HCT116 (cell line): ENCODE results near the gene THTPA. TPM values are rescaled to one million over a fixed set of nuclear protein-coding genes. Genes with fewer than 3 reads are reported as not detected.

Experiments
- ATAC-seq: fragments of 200-7000 bp; cut with Tn5 transposase; 2 replicates; pipeline ENCODE4 v1.9.1; 2020; ENCODE audit warnings: mild to moderate bottlenecking, moderate library complexity
- Bru-seq: library from RNA; stranded (reverse); fragments of 400-500 nt; gene quantifications from one replicate; lab custom pipeline; 2021; lab: Mats Ljungman, UMichigan
- BruChase-seq, 2 experiments: library from RNA; stranded (reverse); fragments of 400-500 nt; gene quantifications; one replicate each; lab custom pipeline; 2021; lab: Mats Ljungman, UMichigan
- BruUV-seq: library from RNA; stranded (reverse); fragments of 400-500 nt; replicated peaks from 2 replicates; lab custom pipeline; 2021; lab: Mats Ljungman, UMichigan
- CTCF ChIA-PET: fragments of 300-600 bp; sonication (Branson Sonifier 250); formaldehyde crosslinking; loops from one replicate; lab custom pipeline; 2021; ENCODE audit warnings: antibody characterized with exemption; lab: Charles Lee
- POLR2A ChIA-PET: fragments of 300-600, 350-600 bp; sonication (Branson Sonifier 250); formaldehyde crosslinking; loops from one replicate; lab custom pipeline; 2021; ENCODE audit warnings: antibody characterized with exemption; lab: Charles Lee
- RAD21 ChIA-PET, 2 experiments: fragments of 300-600 bp; sonication (Branson Sonifier 250); formaldehyde crosslinking; loops; one replicate each; lab custom pipeline; 2023; ENCODE audit warnings: low total read pairs in 2 of 2; ENCODE audit not compliant: uncharacterized antibody in 2 of 2, unreplicated experiment in 2 of 2, low non-redundant PET in 1 of 2; lab: Charles Lee
- DNase-seq: peaks from one replicate; pipeline ENCODE4 v3.0.0-alpha.2; 2010; ENCODE audit warnings: low read depth, low spot score
- H2AFZ ChIP-seq: fragments of 200-600 bp; shearing (Covaris generic), sonication (generic); 2 replicates; pipeline ENCODE4 v1.6.1; 2017; ENCODE audit warnings: low read depth, mixed run types, mixed read lengths, antibody characterized with exemption, low read length; ENCODE audit not compliant: poor library complexity, severe bottlenecking
- H3K27ac ChIP-seq: 2 replicates; pipeline ENCODE4 v1.5.1; 2012; ENCODE audit warnings: low read depth, low read length
- H3K27me3 ChIP-seq: fragments of 200-600 bp; sonication (generic); 2 replicates; pipeline ENCODE4 v1.6.1; 2016; ENCODE audit warnings: mixed run types, low read length, mixed read lengths; ENCODE audit not compliant: insufficient read depth
- H3K36me3 ChIP-seq, 2 experiments: fragments of 200-500 bp in 1 of 2; fragments of 200-600 bp in 1 of 2; sonication (Bioruptor generic) in 1 of 2; sonication (generic) in 1 of 2; 2 replicates each; pipeline versions ENCODE4 v1.5.1 to v1.6.1; 2014 to 2016; ENCODE audit warnings: low read length in 2 of 2, inconsistent platforms in 1 of 2, mixed read lengths in 1 of 2, mixed run types in 1 of 2; ENCODE audit not compliant: insufficient read depth in 2 of 2, control insufficient read depth in 1 of 2
- H3K4me1 ChIP-seq, 2 experiments: fragments of 200-600 bp in 1 of 2; sonication (generic) in 1 of 2; 2 replicates each; pipeline versions ENCODE4 v1.5.1 to v1.6.1; 2012 to 2017; ENCODE audit warnings: low read length in 2 of 2, inconsistent platforms in 1 of 2, mild to moderate bottlenecking in 1 of 2, mixed read lengths in 1 of 2, mixed run types in 1 of 2, moderate library complexity in 1 of 2; ENCODE audit not compliant: insufficient read depth in 2 of 2, control insufficient read depth in 1 of 2
- H3K4me2 ChIP-seq: fragments of 200-600 bp; sonication (generic); 2 replicates; pipeline ENCODE4 v1.6.1; 2017; ENCODE audit warnings: mixed run types, low read length, mixed read lengths
- H3K4me3 ChIP-seq, 2 experiments: fragments of 200-600 bp in 1 of 2; sonication (generic) in 1 of 2; replicated peaks in 1 of 2; 2 replicates each; pipeline ENCODE4 v1.5.1; 2011 to 2016; ENCODE audit warnings: low read length in 2 of 2, control low read depth in 1 of 2, low read depth in 1 of 2, mild to moderate bottlenecking in 1 of 2, mixed read lengths in 1 of 2, mixed run types in 1 of 2
- H3K79me2 ChIP-seq: fragments of 200-600 bp; sonication (generic); 2 replicates; pipeline ENCODE4 v1.6.1; 2017; ENCODE audit warnings: mild to moderate bottlenecking, mixed run types, low read length, moderate library complexity, mixed read lengths; ENCODE audit not compliant: insufficient read depth
- H3K9ac ChIP-seq: fragments of 200-600 bp; sonication (generic); 2 replicates; pipeline ENCODE4 v1.6.1; 2016; ENCODE audit warnings: low read length, mixed read lengths
- H3K9me2 ChIP-seq: fragments of 200-600 bp; sonication (generic), shearing (Covaris generic); 2 replicates; pipeline ENCODE4 v1.6.1; 2017; ENCODE audit warnings: mixed run types, mild to moderate bottlenecking, moderate library complexity; ENCODE audit not compliant: insufficient read depth
- H3K9me3 ChIP-seq, 2 experiments: fragments of 200-500 bp in 1 of 2; fragments of 200-600 bp in 1 of 2; sonication (Bioruptor generic) in 1 of 2; sonication (generic) in 1 of 2; 2 replicates each; pipeline ENCODE4 v1.6.1; 2014 to 2017; ENCODE audit warnings: low read length in 2 of 2, mixed read lengths in 2 of 2, inconsistent platforms in 1 of 2, low read depth in 1 of 2, mild to moderate bottlenecking in 1 of 2, mixed run types in 1 of 2, moderate library complexity in 1 of 2; ENCODE audit not compliant: control insufficient read depth in 1 of 2, insufficient read depth in 1 of 2
- H4K20me1 ChIP-seq: fragments of 200-600 bp; sonication (generic), shearing (Covaris generic); 2 replicates; pipeline ENCODE4 v1.6.1; 2017; ENCODE audit warnings: mixed run types, mild to moderate bottlenecking, moderate library complexity; ENCODE audit not compliant: insufficient read depth
- CBX3 ChIP-seq: IDR thresholded peaks from 2 replicates; pipeline ENCODE4 v1.6.1; 2012; ENCODE audit warnings: low read depth
- CEBPB ChIP-seq: IDR thresholded peaks from 2 replicates; pipeline ENCODE4 v1.6.1; 2012; ENCODE audit warnings: low read depth
- EGR1 ChIP-seq: IDR thresholded peaks from 2 replicates; pipeline ENCODE4 v1.6.1; 2012; ENCODE audit warnings: low read depth
- ELF1 ChIP-seq: IDR thresholded peaks from 2 replicates; pipeline ENCODE4 v1.6.1; 2012; ENCODE audit warnings: low read depth, borderline replicate concordance
- EZH2 ChIP-seq: fragments of 200-600 bp; sonication (generic); IDR thresholded peaks from 2 replicates; pipeline ENCODE4 v1.6.1; 2017; ENCODE audit warnings: antibody characterized with exemption, mixed run types
- EZH2phosphoT487 ChIP-seq: fragments of 200-600 bp; IDR thresholded peaks from 2 replicates; pipeline ENCODE4 v1.6.1; 2018; ENCODE audit warnings: antibody characterized with exemption, borderline replicate concordance
- FOSL1 ChIP-seq: IDR thresholded peaks from 2 replicates; pipeline ENCODE4 v1.6.1; 2012; ENCODE audit warnings: low read depth
- POLR2AphosphoS5 ChIP-seq: IDR thresholded peaks from 2 replicates; pipeline ENCODE4 v1.6.1; 2011; ENCODE audit warnings: mild to moderate bottlenecking, low read depth, low read length, moderate library complexity
- RAD21 ChIP-seq: IDR thresholded peaks from 2 replicates; pipeline ENCODE4 v1.6.1; 2012; ENCODE audit warnings: low read depth, mild to moderate bottlenecking
- SIN3A ChIP-seq: IDR thresholded peaks from 2 replicates; pipeline ENCODE4 v1.6.1; 2012; ENCODE audit warnings: low read depth
- SP1 ChIP-seq: IDR thresholded peaks from 2 replicates; pipeline ENCODE4 v1.6.1; 2012; ENCODE audit warnings: low read depth
- TCF7L2 ChIP-seq: IDR thresholded peaks from 2 replicates; pipeline ENCODE4 v1.7.0; 2011; ENCODE audit warnings: borderline replicate concordance, inconsistent platforms; ENCODE audit not compliant: insufficient read depth, insufficient read length; ENCODE audit errors: extremely low read depth
- YY1 ChIP-seq: IDR thresholded peaks from 2 replicates; pipeline ENCODE4 v1.6.1; 2011; ENCODE audit warnings: low read length, low read depth, moderate library complexity, mild to moderate bottlenecking; ENCODE audit not compliant: insufficient replicate concordance; ENCODE audit errors: extremely low read depth
- ZFX ChIP-seq: fragments of 450-650 bp; IDR thresholded peaks from 2 replicates; pipeline ENCODE4 v1.6.1; 2017
- ZNF274 ChIP-seq: fragments of 200-500 bp; sonication (Bioruptor generic); IDR thresholded peaks from 2 replicates; pipeline ENCODE4 v1.6.1; 2014; ENCODE audit warnings: mild to moderate bottlenecking, low read depth, low read length, inconsistent platforms
- intact Hi-C: fragments of 100-400 bp; cut with micrococcal nuclease; formaldehyde crosslinking; loops from 2 replicates; pipeline ENCODE4 v1.10.0; 2022
- long read RNA-seq: library from polyadenylated mRNA; unstranded; transcript quantifications from one replicate; pipeline ENCODE4 v2.0.0, GENCODE V29; 2021; ENCODE audit not compliant: unreplicated experiment
- polyA plus RNA-seq: library from polyadenylated mRNA; unstranded; fragments of >200 nt; gene quantifications from 2 replicates; pipeline ENCODE4 v1.2.1, GENCODE V29; 2012; ENCODE audit warnings: missing spikeins
- total RNA-seq: library from RNA; stranded (reverse); gene quantifications from one replicate; pipeline ENCODE4 v1.2.1, GENCODE V29; 2021; ENCODE audit not compliant: unreplicated experiment
- TF ChIP-seq, protein P1 (sequence below): IDR thresholded peaks from 2 replicates; pipeline ENCODE4 v1.6.1; 2012
- TF ChIP-seq, protein P2 (sequence below), 3 experiments: fragments of 200-600 bp in 1 of 3; sonication (generic) in 1 of 3; IDR thresholded peaks in 2 of 3; conservative IDR thresholded peaks in 1 of 3; 2 replicates each; pipeline ENCODE4 v1.5.1; 2012 to 2017; ENCODE audit warnings: low read depth in 2 of 3, low read length in 2 of 3, antibody characterized with exemption in 1 of 3, borderline replicate concordance in 1 of 3, control low read depth in 1 of 3, mild to moderate bottlenecking in 1 of 3, mixed read lengths in 1 of 3, mixed run types in 1 of 3, moderate library complexity in 1 of 3; ENCODE audit not compliant: insufficient read depth in 1 of 3
- TF ChIP-seq, protein P3 (sequence below): IDR thresholded peaks from 2 replicates; pipeline ENCODE4 v1.6.1; 2011; ENCODE audit warnings: mild to moderate bottlenecking, low read length, moderate library complexity; ENCODE audit not compliant: insufficient replicate concordance; ENCODE audit errors: extremely low read depth
- TF ChIP-seq, protein P4 (sequence below): IDR thresholded peaks from 2 replicates; pipeline ENCODE4 v1.6.1; 2012

The THTPA gene, protein sequence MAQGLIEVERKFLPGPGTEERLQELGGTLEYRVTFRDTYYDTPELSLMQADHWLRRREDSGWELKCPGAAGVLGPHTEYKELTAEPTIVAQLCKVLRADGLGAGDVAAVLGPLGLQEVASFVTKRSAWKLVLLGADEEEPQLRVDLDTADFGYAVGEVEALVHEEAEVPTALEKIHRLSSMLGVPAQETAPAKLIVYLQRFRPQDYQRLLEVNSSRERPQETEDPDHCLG
- total RNA-seq, result 5.8 TPM
- 3.8 and 4.4 TPM in 2 replicates for polyA plus RNA-seq
- Bru-seq, nascent RNA, result percentile 76 among the genes with signal in this experiment
- BruChase-seq, experiment 1, labeled RNA remaining after a 6-hour chase, result percentile 72 among the genes with signal in this experiment
- BruChase-seq, experiment 2, labeled RNA remaining after a 2-hour chase, result percentile 70 among the genes with signal in this experiment
- long read RNA-seq, transcript THTPA-201 (2 exons, 2,860 nt), result major isoform, 9 of 11 reads
- long read RNA-seq, partial matches to known transcripts, result 0 of 11 reads
- long read RNA-seq, other reads (novel, unspliced or antisense), result 0 of 11 reads

DNA sequence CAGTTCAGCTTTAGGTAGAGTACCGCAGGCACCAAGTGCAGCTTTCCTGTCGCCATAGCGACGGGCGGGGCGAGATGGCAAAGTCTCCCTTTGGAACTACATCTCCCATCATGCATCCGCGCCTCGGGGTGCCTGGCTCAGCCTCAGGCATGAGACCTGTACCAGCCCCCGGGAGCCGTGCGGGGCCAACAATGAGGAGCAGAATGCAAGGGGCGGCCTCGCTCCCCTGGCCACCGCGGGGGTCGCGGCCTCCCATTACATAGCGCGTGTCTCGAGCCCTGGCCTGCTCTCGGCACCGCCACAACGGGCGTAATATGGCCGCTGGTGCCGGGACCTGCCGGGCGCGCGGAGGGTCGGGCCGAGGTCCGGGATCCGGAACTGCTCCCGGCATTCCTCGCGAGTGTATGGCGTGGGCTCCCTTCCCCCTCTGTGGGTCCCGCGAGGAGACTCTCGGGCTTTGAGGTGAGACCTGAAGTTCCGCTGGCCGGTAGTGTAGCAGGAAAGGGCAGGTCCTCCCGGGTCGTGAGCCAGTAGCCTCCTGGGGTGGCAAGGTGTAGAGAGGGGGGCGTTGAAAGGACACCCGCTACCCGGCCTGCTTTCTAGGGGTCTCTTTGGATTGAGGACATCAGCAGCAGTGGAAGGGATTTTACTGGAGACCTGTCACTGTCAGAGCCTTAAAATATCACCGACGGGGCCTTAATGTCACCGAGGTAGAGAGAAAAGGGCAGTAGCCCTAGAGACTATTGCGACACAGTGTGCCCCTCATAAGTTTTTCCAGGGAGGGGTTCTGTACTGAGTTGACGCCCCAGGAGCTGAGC lies at the start of gene THTPA:
THTPA (plus strand) TSS at position 390 of the 818 bp plus-strand sequence. CDS start 487 bp downstream, outside the sequence.
- DNase-seq (peak; percentile 81), ATAC-seq (peak; percentile 80)
- H4K20me1 ChIP-seq, result no peaks in the 10 kb centered on the region
- BruUV-seq, result TSS peak; percentile 72
- peak within 1 kb of the TSS; percentile 81 to 92 for H3K4me3 ChIP-seq
- H3K9me2 ChIP-seq, result no peaks in the 10 kb centered on the region
- peaks cover 6% of the 10 kb centered on the region; the same call in 1 of the 2 replicates for H3K79me2 ChIP-seq
- no peaks in the 10 kb centered on the region for H3K9me3 ChIP-seq
- ChIA-PET RAD21 (no interaction called here), POLR2A (interaction anchor here (0.6 to 1.1 kb wide), 3 partner anchors 11 to 81 kb away, joined by 3 read pairs; no protein-coding TSS in a partner anchor), CTCF (interaction anchor here (0.7 to 6.0 kb wide), 5 partner anchors 12 to 81 kb away, joined by 3 to 69 read pairs (median 4); partner anchors contain the start of gene AP1G2)
- H2AFZ ChIP-seq, result peak within 1 kb of the TSS; percentile 85
- H3K27me3 ChIP-seq, result no peaks in the 10 kb centered on the region
- peak within 1 kb of the TSS; percentile 95 for H3K4me2 ChIP-seq
- H3K36me3 ChIP-seq, result peaks cover 11 to 12% of the 10 kb centered on the region in 2 experiments; a peak in 3 of 4 replicates
- intact Hi-C loops, result loop anchor here (5.0 kb wide), 1 partner anchor 289 kb away; no protein-coding TSS in a partner anchor
- peak within 1 kb of the TSS; percentile 82 for H3K9ac ChIP-seq
- H3K27ac ChIP-seq, result peak within 1 kb of the TSS; percentile 91
- H3K4me1 ChIP-seq, result peaks cover 5 to 27% of the 10 kb centered on the region in 2 experiments; a peak in 3 of 4 replicates
- TF ChIP-seq ZNF274 (no peak), POLR2AphosphoS5 (peak; percentile 69), CBX3 (no peak), EZH2 (no peak), YY1 (peak; percentile 65), RAD21 (no peak), SP1 (no peak), EGR1 (no peak), SIN3A (no peak; the same call in 1 of the 2 replicates), CEBPB (no peak; the same call in 1 of the 2 replicates), ELF1 (peak; percentile 77; the same call in 1 of the 2 replicates), EZH2phosphoT487 (no peak), FOSL1 (no peak), TCF7L2 (peak; percentile 41), ZFX (peak; percentile 93)
- TF ChIP-seq, protein P1, sequence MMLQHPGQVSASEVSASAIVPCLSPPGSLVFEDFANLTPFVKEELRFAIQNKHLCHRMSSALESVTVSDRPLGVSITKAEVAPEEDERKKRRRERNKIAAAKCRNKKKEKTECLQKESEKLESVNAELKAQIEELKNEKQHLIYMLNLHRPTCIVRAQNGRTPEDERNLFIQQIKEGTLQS, result no peak
- TF ChIP-seq, protein P2, sequence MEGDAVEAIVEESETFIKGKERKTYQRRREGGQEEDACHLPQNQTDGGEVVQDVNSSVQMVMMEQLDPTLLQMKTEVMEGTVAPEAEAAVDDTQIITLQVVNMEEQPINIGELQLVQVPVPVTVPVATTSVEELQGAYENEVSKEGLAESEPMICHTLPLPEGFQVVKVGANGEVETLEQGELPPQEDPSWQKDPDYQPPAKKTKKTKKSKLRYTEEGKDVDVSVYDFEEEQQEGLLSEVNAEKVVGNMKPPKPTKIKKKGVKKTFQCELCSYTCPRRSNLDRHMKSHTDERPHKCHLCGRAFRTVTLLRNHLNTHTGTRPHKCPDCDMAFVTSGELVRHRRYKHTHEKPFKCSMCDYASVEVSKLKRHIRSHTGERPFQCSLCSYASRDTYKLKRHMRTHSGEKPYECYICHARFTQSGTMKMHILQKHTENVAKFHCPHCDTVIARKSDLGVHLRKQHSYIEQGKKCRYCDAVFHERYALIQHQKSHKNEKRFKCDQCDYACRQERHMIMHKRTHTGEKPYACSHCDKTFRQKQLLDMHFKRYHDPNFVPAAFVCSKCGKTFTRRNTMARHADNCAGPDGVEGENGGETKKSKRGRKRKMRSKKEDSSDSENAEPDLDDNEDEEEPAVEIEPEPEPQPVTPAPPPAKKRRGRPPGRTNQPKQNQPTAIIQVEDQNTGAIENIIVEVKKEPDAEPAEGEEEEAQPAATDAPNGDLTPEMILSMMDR (IDR thresholded peaks at IDR 0.05 in 2 of 3, conservative IDR thresholded peaks at IDR 0.05 in 1 of 3; ENCODE audit: borderline replicate concordance in 1 of 3, insufficient read depth in 1 of 3, low read depth in 2 of 3, low read length in 2 of 3), result no peak
- TF ChIP-seq, protein P3, sequence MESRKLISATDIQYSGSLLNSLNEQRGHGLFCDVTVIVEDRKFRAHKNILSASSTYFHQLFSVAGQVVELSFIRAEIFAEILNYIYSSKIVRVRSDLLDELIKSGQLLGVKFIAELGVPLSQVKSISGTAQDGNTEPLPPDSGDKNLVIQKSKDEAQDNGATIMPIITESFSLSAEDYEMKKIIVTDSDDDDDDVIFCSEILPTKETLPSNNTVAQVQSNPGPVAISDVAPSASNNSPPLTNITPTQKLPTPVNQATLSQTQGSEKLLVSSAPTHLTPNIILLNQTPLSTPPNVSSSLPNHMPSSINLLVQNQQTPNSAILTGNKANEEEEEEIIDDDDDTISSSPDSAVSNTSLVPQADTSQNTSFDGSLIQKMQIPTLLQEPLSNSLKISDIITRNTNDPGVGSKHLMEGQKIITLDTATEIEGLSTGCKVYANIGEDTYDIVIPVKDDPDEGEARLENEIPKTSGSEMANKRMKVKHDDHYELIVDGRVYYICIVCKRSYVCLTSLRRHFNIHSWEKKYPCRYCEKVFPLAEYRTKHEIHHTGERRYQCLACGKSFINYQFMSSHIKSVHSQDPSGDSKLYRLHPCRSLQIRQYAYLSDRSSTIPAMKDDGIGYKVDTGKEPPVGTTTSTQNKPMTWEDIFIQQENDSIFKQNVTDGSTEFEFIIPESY, result peak; percentile 15
- TF ChIP-seq, protein P4, sequence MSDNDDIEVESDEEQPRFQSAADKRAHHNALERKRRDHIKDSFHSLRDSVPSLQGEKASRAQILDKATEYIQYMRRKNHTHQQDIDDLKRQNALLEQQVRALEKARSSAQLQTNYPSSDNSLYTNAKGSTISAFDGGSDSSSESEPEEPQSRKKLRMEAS, result peak; percentile 77; the same call in 1 of the 2 replicates
